HepG2 (cell line): ENCODE results near the gene PRXL2A. TPM values are rescaled to one million over a fixed set of nuclear protein-coding genes. Genes with fewer than 3 reads are reported as not detected.

Experiments
- ELF3 ChIP-seq: IDR thresholded peaks from 2 replicates; pipeline ENCODE4 v1.6.1; 2016; ENCODE audit warnings: missing genetic modification reagents, missing compliant biosample characterization
- IKZF4 ChIP-seq: sonication (generic); formaldehyde crosslinking; IDR thresholded peaks from 2 replicates; pipeline ENCODE4 v1.5.1; 2020; ENCODE audit warnings: borderline replicate concordance, mild to moderate bottlenecking, low read depth, missing genetic modification reagents; ENCODE audit errors: not compliant biosample characterization
- IRX3 ChIP-seq: sonication (generic); formaldehyde crosslinking; IDR thresholded peaks from 2 replicates; pipeline ENCODE4 v1.8.1; 2023; ENCODE audit warnings: mild to moderate bottlenecking, low read depth, missing genetic modification reagents, borderline replicate concordance
- KLF13 ChIP-seq: sonication (generic); formaldehyde crosslinking; IDR thresholded peaks from 2 replicates; pipeline ENCODE4 v1.4.0; 2020; ENCODE audit warnings: mild to moderate bottlenecking, missing genetic modification reagents
- MAFF ChIP-seq: IDR thresholded peaks from 2 replicates; pipeline ENCODE4 v1.6.1; 2011; ENCODE audit warnings: low read depth, low read length, improper control_type of control experiment
- NAIF1 ChIP-seq: sonication (generic); formaldehyde crosslinking; IDR thresholded peaks from 2 replicates; pipeline ENCODE4 v1.5.0; 2020; ENCODE audit warnings: mild to moderate bottlenecking, missing genetic modification reagents, borderline replicate concordance
- NFKBIZ ChIP-seq: IDR thresholded peaks from 2 replicates; pipeline ENCODE4 v1.6.1; 2018; ENCODE audit warnings: missing genetic modification reagents, missing compliant biosample characterization
- RFXAP ChIP-seq: sonication (generic); formaldehyde crosslinking; IDR thresholded peaks from 2 replicates; pipeline ENCODE4 v1.4.0; 2020; ENCODE audit warnings: missing genetic modification reagents, borderline replicate concordance
- TP53 ChIP-seq: sonication (generic); formaldehyde crosslinking; conservative IDR thresholded peaks from 2 replicates; pipeline ENCODE4 v1.4.0; 2020; ENCODE audit warnings: missing genetic modification reagents
- ZBTB3 ChIP-seq: sonication (generic); formaldehyde crosslinking; IDR thresholded peaks from 2 replicates; pipeline ENCODE4 v1.4.0; 2020; ENCODE audit warnings: low read depth, mild to moderate bottlenecking, moderate library complexity, missing genetic modification reagents, borderline replicate concordance
- ZNF234 ChIP-seq: sonication (generic); formaldehyde crosslinking; conservative IDR thresholded peaks from 2 replicates; pipeline ENCODE4 v1.5.1; 2020; ENCODE audit warnings: mild to moderate bottlenecking, missing genetic modification reagents
- ZNF367 ChIP-seq: sonication (generic); formaldehyde crosslinking; IDR thresholded peaks from 2 replicates; pipeline ENCODE4 v1.4.0; 2020; ENCODE audit warnings: missing genetic modification reagents, borderline replicate concordance
- ZNF580 ChIP-seq: IDR thresholded peaks from 2 replicates; pipeline ENCODE4 v1.6.1; 2016; ENCODE audit warnings: low read depth, borderline replicate concordance
- ZNF839 ChIP-seq: sonication (generic); formaldehyde crosslinking; IDR thresholded peaks from 2 replicates; pipeline ENCODE4 v1.4.0; 2020; ENCODE audit warnings: missing genetic modification reagents, mild to moderate bottlenecking, borderline replicate concordance
- ZSCAN5A ChIP-seq: sonication (generic); formaldehyde crosslinking; IDR thresholded peaks from 2 replicates; pipeline ENCODE4 v1.8.0; 2022; ENCODE audit warnings: mild to moderate bottlenecking, missing genetic modification reagents, borderline replicate concordance
- ZSCAN9 ChIP-seq: IDR thresholded peaks from 2 replicates; pipeline ENCODE4 v1.6.1; 2016; ENCODE audit warnings: borderline replicate concordance
- polyA plus RNA-seq, 8 experiments: library from polyadenylated mRNA; depleted of rRNA in 3 of 8; stranded (reverse) in 7 of 8; unstranded in 1 of 8; fragments of >200 nt; fragmentation: Illumina TruSeq in 4 of 8; extraction: Trizol in 4 of 8; gene quantifications; 2 replicates each; pipeline versions ENCODE4 v1.2.1 to v1.2.3, GENCODE V29; 2011 to 2016; ENCODE audit warnings: low read depth in 4 of 8, missing spikeins in 1 of 8, mixed read lengths in 1 of 8; ENCODE audit not compliant: insufficient read depth in 1 of 8
- total RNA-seq, 5 experiments: library from RNA; depleted of rRNA; stranded (reverse); fragments of >200 nt; fragmentation: Illumina TruSeq; extraction: Trizol; gene quantifications; 2 replicates each; pipeline ENCODE4 v1.2.3, GENCODE V29; 2016; ENCODE audit warnings: low read depth in 1 of 5
- TF ChIP-seq, protein P1 (sequence below): sonication (generic); formaldehyde crosslinking; conservative IDR thresholded peaks from 2 replicates; pipeline ENCODE4 v1.8.0; 2022; ENCODE audit warnings: low read depth, missing genetic modification reagents
- TF ChIP-seq, protein P2 (sequence below), 2 experiments: sonication (generic) in 1 of 2; formaldehyde crosslinking in 1 of 2; IDR thresholded peaks; 2 replicates each; pipeline versions ENCODE4 v1.5.1 to v1.6.1; 2011 to 2020; ENCODE audit warnings: borderline replicate concordance in 1 of 2, low read depth in 1 of 2, low read length in 1 of 2, mild to moderate bottlenecking in 1 of 2, missing genetic modification reagents in 1 of 2, moderate library complexity in 1 of 2
- TF ChIP-seq, protein P3 (sequence below): IDR thresholded peaks from 2 replicates; pipeline ENCODE4 v1.6.1; 2018; ENCODE audit warnings: missing genetic modification reagents, mild to moderate bottlenecking, missing compliant biosample characterization

The PRXL2A gene
- total and polyA plus RNA-seq, 2 of the 13 experiments (the other 11 are each of a cell fraction or from before 2014, with no cell fraction given) = 43.9 to 79.9 TPM

GRCh38 chr10:80408242-80409101 lies at the start of gene PRXL2A (continued):
- TF ChIP-seq, protein P1, sequence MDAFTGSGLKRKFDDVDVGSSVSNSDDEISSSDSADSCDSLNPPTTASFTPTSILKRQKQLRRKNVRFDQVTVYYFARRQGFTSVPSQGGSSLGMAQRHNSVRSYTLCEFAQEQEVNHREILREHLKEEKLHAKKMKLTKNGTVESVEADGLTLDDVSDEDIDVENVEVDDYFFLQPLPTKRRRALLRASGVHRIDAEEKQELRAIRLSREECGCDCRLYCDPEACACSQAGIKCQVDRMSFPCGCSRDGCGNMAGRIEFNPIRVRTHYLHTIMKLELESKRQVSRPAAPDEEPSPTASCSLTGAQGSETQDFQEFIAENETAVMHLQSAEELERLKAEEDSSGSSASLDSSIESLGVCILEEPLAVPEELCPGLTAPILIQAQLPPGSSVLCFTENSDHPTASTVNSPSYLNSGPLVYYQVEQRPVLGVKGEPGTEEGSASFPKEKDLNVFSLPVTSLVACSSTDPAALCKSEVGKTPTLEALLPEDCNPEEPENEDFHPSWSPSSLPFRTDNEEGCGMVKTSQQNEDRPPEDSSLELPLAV = 0 out of 2 replicates have a peak, but pooled peaks have one; percentile 44
- TF ChIP-seq ZNF234 = no peak; the same call in 1 of the 2 replicates
- TF ChIP-seq ZNF839 (CRISPR knock-in tag) = no peak; the same call in 1 of the 2 replicates
- TF ChIP-seq, protein P2, sequence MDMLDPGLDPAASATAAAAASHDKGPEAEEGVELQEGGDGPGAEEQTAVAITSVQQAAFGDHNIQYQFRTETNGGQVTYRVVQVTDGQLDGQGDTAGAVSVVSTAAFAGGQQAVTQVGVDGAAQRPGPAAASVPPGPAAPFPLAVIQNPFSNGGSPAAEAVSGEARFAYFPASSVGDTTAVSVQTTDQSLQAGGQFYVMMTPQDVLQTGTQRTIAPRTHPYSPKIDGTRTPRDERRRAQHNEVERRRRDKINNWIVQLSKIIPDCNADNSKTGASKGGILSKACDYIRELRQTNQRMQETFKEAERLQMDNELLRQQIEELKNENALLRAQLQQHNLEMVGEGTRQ (IDR thresholded peaks at IDR 0.05; ENCODE audit: low read depth, low read length) = peak; percentile 65
- TF ChIP-seq, protein P2 (CRISPR knock-in tag; IDR thresholded peaks at IDR 0.05; ENCODE audit: borderline replicate concordance) = peak; percentile 85; the same call in 1 of the 2 replicates
- no peak for TF ChIP-seq KLF13 (CRISPR knock-in tag)
- TF ChIP-seq ELF3 (CRISPR knock-in tag) = peak; percentile 66
- TF ChIP-seq TP53 (CRISPR knock-in tag) = no peak
- no peak for TF ChIP-seq ZBTB3
- peak; percentile 81; the same call in 1 of the 2 replicates for TF ChIP-seq NAIF1 (CRISPR knock-in tag)
- TF ChIP-seq MAFF = no peak
- 0 out of 2 replicates have a peak, but pooled peaks have one; percentile 3 for TF ChIP-seq ZNF367 (CRISPR knock-in tag)
- peak; percentile 57; the same call in 1 of the 2 replicates for TF ChIP-seq RFXAP (CRISPR knock-in tag)
- TF ChIP-seq, protein P3, sequence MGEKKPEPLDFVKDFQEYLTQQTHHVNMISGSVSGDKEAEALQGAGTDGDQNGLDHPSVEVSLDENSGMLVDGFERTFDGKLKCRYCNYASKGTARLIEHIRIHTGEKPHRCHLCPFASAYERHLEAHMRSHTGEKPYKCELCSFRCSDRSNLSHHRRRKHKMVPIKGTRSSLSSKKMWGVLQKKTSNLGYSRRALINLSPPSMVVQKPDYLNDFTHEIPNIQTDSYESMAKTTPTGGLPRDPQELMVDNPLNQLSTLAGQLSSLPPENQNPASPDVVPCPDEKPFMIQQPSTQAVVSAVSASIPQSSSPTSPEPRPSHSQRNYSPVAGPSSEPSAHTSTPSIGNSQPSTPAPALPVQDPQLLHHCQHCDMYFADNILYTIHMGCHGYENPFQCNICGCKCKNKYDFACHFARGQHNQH (CRISPR knock-in tag) = peak; percentile 40; the same call in 1 of the 2 replicates
- TF ChIP-seq NFKBIZ = no peak
- no peak for TF ChIP-seq ZSCAN5A
- peak; percentile 22; the same call in 1 of the 2 replicates for TF ChIP-seq ZNF580
- no peak for TF ChIP-seq IKZF4
- TF ChIP-seq IRX3 (CRISPR knock-in tag) = no peak
- TF ChIP-seq ZSCAN9 = no peak
